SK-N-SH (cell line): ENCODE data around the gene LGALS3BP. TPM values are rescaled to one million over a fixed set of nuclear protein-coding genes. Genes with fewer than 3 reads are reported as not detected.

Source experiments
- CTCF ChIA-PET: fragments of 300-600, 350-600 bp; formaldehyde crosslinking; extraction: SDS; loops from one replicate; lab custom pipeline; 2021; lab: Yijun Ruan, JAX
- POLR2A ChIA-PET: fragments of 350-600 bp; sonication (Branson Sonifier 250); formaldehyde crosslinking; extraction: SDS; loops from one replicate; lab custom pipeline; 2020; ENCODE audit warnings: antibody characterized with exemption, inconsistent platforms; lab: Yijun Ruan, JAX
- DNase-seq: peaks from one replicate; pipeline ENCODE4 v3.0.0; 2012
- H2AFZ ChIP-seq: fragments of 200-600 bp; sonication (generic); 2 replicates; pipeline ENCODE4 v1.8.1; 2016; ENCODE audit warnings: antibody characterized with exemption, mild to moderate bottlenecking, low read depth
- H3F3A ChIP-seq: fragments of 200-600 bp; sonication (generic); replicated peaks from 2 replicates; pipeline ENCODE3; 2016; ENCODE audit warnings: antibody characterized with exemption, mild to moderate bottlenecking; ENCODE audit not compliant: insufficient read depth
- H3K27ac ChIP-seq, 2 experiments: fragments of 200-500 bp in 1 of 2; fragments of 200-600 bp in 1 of 2; sonication (Bioruptor generic) in 1 of 2; sonication (generic), shearing (Covaris generic) in 1 of 2; 2 replicates each; pipeline versions ENCODE4 v1.5.1 to v1.6.1; 2014 to 2016; ENCODE audit warnings: low read depth in 2 of 2, inconsistent platforms in 1 of 2, low read length in 1 of 2, mild to moderate bottlenecking in 1 of 2, mixed read lengths in 1 of 2
- H3K27me3 ChIP-seq: fragments of 200-600 bp; sonication (generic), shearing (Covaris generic); 2 replicates; pipeline ENCODE4 v1.6.1; 2016; ENCODE audit warnings: mixed run types; ENCODE audit not compliant: insufficient read depth
- H3K36me3 ChIP-seq, 2 experiments: fragments of 200-500 bp in 1 of 2; fragments of 200-600 bp in 1 of 2; sonication (Bioruptor generic) in 1 of 2; sonication (generic) in 1 of 2; replicated peaks in 1 of 2; 2 replicates each; pipeline versions ENCODE3 to v1.5.1; 2014 to 2016; ENCODE audit warnings: low read length in 1 of 2, mild to moderate bottlenecking in 1 of 2; ENCODE audit not compliant: insufficient read depth in 2 of 2, control insufficient read depth in 1 of 2
- H3K4me1 ChIP-seq, 2 experiments: fragments of 200-500 bp in 1 of 2; fragments of 200-600 bp in 1 of 2; sonication (Bioruptor generic) in 1 of 2; sonication (generic), shearing (Covaris generic) in 1 of 2; 2 replicates each; pipeline versions ENCODE4 v1.5.1 to v1.6.1; 2014 to 2016; ENCODE audit warnings: low read depth in 1 of 2, low read length in 1 of 2, mixed run types in 1 of 2; ENCODE audit not compliant: insufficient read depth in 2 of 2, control insufficient read depth in 1 of 2
- H3K4me2 ChIP-seq: fragments of 200-600 bp; sonication (generic), shearing (Covaris generic); 2 replicates; pipeline ENCODE4 v1.6.1; 2017; ENCODE audit warnings: mixed run types
- H3K4me3 ChIP-seq, 2 experiments: fragments of 200-500 bp in 1 of 2; fragments of 200-600 bp in 1 of 2; sonication (Bioruptor generic) in 1 of 2; sonication (generic), shearing (Covaris generic) in 1 of 2; 2 replicates each; pipeline versions ENCODE4 v1.5.1 to v1.8.1; 2014 to 2016; ENCODE audit warnings: low read depth in 2 of 2, inconsistent platforms in 1 of 2, low read length in 1 of 2, mild to moderate bottlenecking in 1 of 2, mixed read lengths in 1 of 2, moderate library complexity in 1 of 2
- H3K79me2 ChIP-seq: fragments of 200-600 bp; sonication (generic); 2 replicates; pipeline ENCODE4 v1.8.1; 2017; ENCODE audit warnings: mild to moderate bottlenecking; ENCODE audit not compliant: insufficient read depth
- H3K9ac ChIP-seq: fragments of 200-600 bp; sonication (generic); 2 replicates; pipeline ENCODE4 v1.6.1; 2017; ENCODE audit warnings: mixed run types
- H3K9me2 ChIP-seq: fragments of 200-600 bp; sonication (generic); 2 replicates; pipeline ENCODE4 v1.6.1; 2017; ENCODE audit warnings: mixed run types
- H3K9me3 ChIP-seq: fragments of 200-600 bp; sonication (generic); 2 replicates; pipeline ENCODE4 v1.6.1; 2017; ENCODE audit warnings: mixed run types, mild to moderate bottlenecking, moderate library complexity
- H4K20me1 ChIP-seq: fragments of 200-600 bp; sonication (generic); 2 replicates; pipeline ENCODE4 v1.6.1; 2017; ENCODE audit warnings: mild to moderate bottlenecking, mixed run types; ENCODE audit not compliant: insufficient read depth
- ELF1 ChIP-seq: IDR thresholded peaks from 2 replicates; pipeline ENCODE4 v1.4.0; 2012
- FOXJ3 ChIP-seq: sonication (generic); formaldehyde crosslinking; IDR thresholded peaks from 2 replicates; pipeline ENCODE4 v1.5.1; 2020; ENCODE audit warnings: mild to moderate bottlenecking, missing genetic modification reagents
- FOXM1 ChIP-seq: IDR thresholded peaks from 2 replicates; pipeline ENCODE4 v1.4.0; 2012; ENCODE audit warnings: low read depth, mild to moderate bottlenecking
- GABPA ChIP-seq: IDR thresholded peaks from 2 replicates; pipeline ENCODE4 v1.4.0; 2012; ENCODE audit warnings: low read depth, mild to moderate bottlenecking
- IRF3 ChIP-seq: fragments of 150-350 bp; IDR thresholded peaks from 2 replicates; pipeline ENCODE4 v1.6.1; 2016; ENCODE audit warnings: mild to moderate bottlenecking, low read depth, low read length
- MEF2A ChIP-seq: IDR thresholded peaks from 2 replicates; pipeline ENCODE4 v1.4.0; 2012; ENCODE audit warnings: low read depth, borderline replicate concordance
- NFIC ChIP-seq: IDR thresholded peaks from 2 replicates; pipeline ENCODE4 v1.4.0; 2012; ENCODE audit warnings: borderline replicate concordance
- NRF1 ChIP-seq: IDR thresholded peaks from 2 replicates; pipeline ENCODE4 v1.6.1; 2012; ENCODE audit warnings: low read depth, mild to moderate bottlenecking, low read length
- PBX3 ChIP-seq: IDR thresholded peaks from 2 replicates; pipeline ENCODE4; 2012
- RAD21 ChIP-seq: IDR thresholded peaks from 2 replicates; pipeline ENCODE4 v1.6.1; 2012; ENCODE audit warnings: mild to moderate bottlenecking, low read length
- REST ChIP-seq: IDR thresholded peaks from 2 replicates; pipeline ENCODE4 v1.6.1; 2012; ENCODE audit warnings: mild to moderate bottlenecking, low read depth, low read length, moderate library complexity
- TCF12 ChIP-seq: IDR thresholded peaks from 2 replicates; pipeline ENCODE4 v1.4.0; 2012
- USF2 ChIP-seq: fragments of 150-350 bp; IDR thresholded peaks from 2 replicates; pipeline ENCODE4 v1.6.1; 2017; ENCODE audit warnings: antibody characterized with exemption, low read length, low read depth, borderline replicate concordance
- YY1 ChIP-seq: IDR thresholded peaks from 2 replicates; pipeline ENCODE4 v1.4.0; 2012; ENCODE audit warnings: low read depth, mild to moderate bottlenecking
- ZBTB33 ChIP-seq: IDR thresholded peaks from 2 replicates; pipeline ENCODE4 v1.4.0; 2012; ENCODE audit warnings: low read depth, borderline replicate concordance
- WGBS: methylation state at CpG from one replicate; pipeline ENCODE4 v1.1.6; 2017; ENCODE audit warnings: low lambda C conversion rate; 5-methylcytosine and 5-hydroxymethylcytosine counted together
- polyA plus RNA-seq, 3 experiments: library from polyadenylated mRNA; depleted of rRNA; stranded (reverse); fragments of >200 nt; gene quantifications; 2 replicates each; pipeline ENCODE4 v1.2.3, GENCODE V29; 2012

Gene LGALS3BP
- polyA plus RNA-seq, 1 of the 3 experiments (the other 2 are of a cell fraction) = 579 TPM

- Histone ChIP-seq H3K9me2 (no peaks in the 10 kb centered on the region), H2AFZ (no peak overlapping the region), H4K20me1 (no peaks in the 10 kb centered on the region), H3K4me2 (no peak overlapping the region), H3K27me3 (no peaks in the 10 kb centered on the region), H3K27ac (no peak overlapping the region), H3K36me3 (no peaks in the 10 kb centered on the region), H3K9ac (no peak overlapping the region), H3K4me3 (no peak overlapping the region), H3K79me2 (no peaks in the 10 kb centered on the region), H3K9me3 (no peaks in the 10 kb centered on the region), H3K4me1 (peaks cover 23 to 25% of the 10 kb centered on the region in 2 experiments; a peak in 3 of 4 replicates), H3F3A (peaks cover 24% of the 10 kb centered on the region)
- TF ChIP-seq GABPA = no peak
- TF ChIP-seq ZBTB33 = no peak
- TF ChIP-seq TCF12 = no peak
- TF ChIP-seq NFIC = no peak
- TF ChIP-seq YY1 = no peak
- no peak for TF ChIP-seq USF2
- TF ChIP-seq PBX3 = no peak
- WGBS = 86% methylated on average over 6 of the region's 6 CpGs
- ChIA-PET POLR2A (no interaction called here), CTCF (interaction anchor here (0.7 to 9.5 kb wide), 8 partner anchors 9 to 900 kb away, joined by 3 to 93 read pairs (median 4); no protein-coding TSS in a partner anchor)
- no peak for DNase-seq
Observed at GRCh38 chr17:78940708-78941107, 39.0 kb downstream of the LGALS3BP start.

GRCh38 chr17:78940258-78940657 is 39.5 kb downstream of the LGALS3BP start:
- no peaks in the 10 kb centered on the region for H3K79me2 ChIP-seq
- H2AFZ ChIP-seq = no peak overlapping the region
- ChIA-PET CTCF (interaction anchor here (1.2 to 9.5 kb wide), 4 partner anchors 15 to 900 kb away, joined by 3 to 93 read pairs (median 5); no protein-coding TSS in a partner anchor), POLR2A (no interaction called here)
- H3K9me2 ChIP-seq = no peaks in the 10 kb centered on the region
- peak overlapping the region; percentile 51; the same call in 1 of the 2 replicates for H3K4me2 ChIP-seq
- no peak overlapping the region for H3K4me3 ChIP-seq
- 95% methylated on average over 5 of the region's 5 CpGs for WGBS
- DNase-seq = no peak
- no peaks in the 10 kb centered on the region for H3K36me3 ChIP-seq
- peaks cover 28% of the 10 kb centered on the region for H3F3A ChIP-seq
- H3K4me1 ChIP-seq = peaks cover 24 to 29% of the 10 kb centered on the region in 2 experiments; a peak in 3 of 4 replicates
- peak overlapping the region in 1 of 2 experiments; percentile 44; a peak in 1 of 4 replicates for H3K27ac ChIP-seq
- H3K27me3 ChIP-seq = no peaks in the 10 kb centered on the region
- H3K9ac ChIP-seq = no peak overlapping the region
- H3K9me3 ChIP-seq = no peaks in the 10 kb centered on the region
- H4K20me1 ChIP-seq = no peaks in the 10 kb centered on the region
- TF ChIP-seq FOXJ3 (CRISPR knock-in tag) (no peak), REST (no peak), NFIC (no peak), NRF1 (no peak), USF2 (no peak), TCF12 (no peak), ELF1 (no peak), RAD21 (no peak), MEF2A (no peak), FOXM1 (no peak), IRF3 (no peak), PBX3 (no peak)
